HEK293 (cell line): ENCODE results near the gene KCNA5.
A peak's percentile ranks its signal among the peaks of the same experiment; 100 is the strongest.

Experiments used
- CTCF ChIA-PET: fragments of 350-600 bp; formaldehyde crosslinking; extraction: SDS; loops from one replicate; lab custom pipeline; 2021; ENCODE audit warnings: antibody characterized with exemption; lab: Yijun Ruan, JAX
- POLR2A ChIA-PET: fragments of 300-600 bp; formaldehyde crosslinking; extraction: SDS; loops from one replicate; lab custom pipeline; 2020; ENCODE audit warnings: antibody characterized with exemption, inconsistent platforms; lab: Yijun Ruan, JAX
- H3K27ac ChIP-seq: fragments of 200-500 bp; sonication (Bioruptor generic); 2 replicates; pipeline ENCODE4 v1.5.1; 2014; ENCODE audit warnings: low read depth, low read length, control low read depth, inconsistent platforms; ENCODE audit errors: extremely low read depth
- H3K36me3 ChIP-seq, 2 experiments: fragments of 200-500 bp in 1 of 2; sonication (Bioruptor generic) in 1 of 2; 1 replicate in 1 of 2; 2 replicates in 1 of 2; pipeline ENCODE4 v1.5.1; 2014 to 2017; ENCODE audit warnings: inconsistent platforms in 2 of 2, low read length in 2 of 2; ENCODE audit not compliant: control insufficient read depth in 2 of 2, insufficient read depth in 1 of 2
- H3K4me1 ChIP-seq: fragments of 200-500 bp; sonication (Bioruptor generic); 2 replicates; pipeline ENCODE4 v1.5.1; 2014; ENCODE audit warnings: mild to moderate bottlenecking, low read length, inconsistent platforms; ENCODE audit not compliant: control insufficient read depth, insufficient read depth
- H3K4me3 ChIP-seq: 2 replicates; pipeline ENCODE4 v1.5.1; 2011; ENCODE audit warnings: low read depth, mild to moderate bottlenecking, control low read depth, low read length, moderate library complexity
- H3K9me3 ChIP-seq: fragments of 200-500 bp; sonication (Bioruptor generic); 2 replicates; pipeline ENCODE4 v1.5.1; 2014; ENCODE audit warnings: low read depth, low read length, inconsistent platforms; ENCODE audit not compliant: control insufficient read depth, insufficient read depth
- MEIS1 ChIP-seq: sonication (generic); formaldehyde crosslinking; IDR thresholded peaks from 2 replicates; pipeline ENCODE4 v1.8.1; 2022; ENCODE audit warnings: missing genetic modification reagents, mild to moderate bottlenecking, borderline replicate concordance
- OVOL3 ChIP-seq: fragments of 450-650 bp; formaldehyde crosslinking; IDR thresholded peaks from 2 replicates; pipeline ENCODE4 v1.5.1; 2016; ENCODE audit warnings: missing biosample characterization, missing genetic modification characterization
- PRDM10 ChIP-seq: fragments of 450-650 bp; formaldehyde crosslinking; IDR thresholded peaks from 2 replicates; pipeline ENCODE4 v1.5.1; 2016; ENCODE audit warnings: missing biosample characterization, missing genetic modification characterization
- PRDM6 ChIP-seq: fragments of 450-650 bp; formaldehyde crosslinking; IDR thresholded peaks from 2 replicates; pipeline ENCODE4 v1.5.1; 2017; ENCODE audit warnings: missing biosample characterization, missing genetic modification characterization
- REST ChIP-seq: fragments of 450-650 bp; formaldehyde crosslinking; IDR thresholded peaks from 2 replicates; pipeline ENCODE4 v1.5.1; 2016; ENCODE audit warnings: missing biosample characterization, missing genetic modification characterization
- SCRT2 ChIP-seq: fragments of 450-650 bp; formaldehyde crosslinking; IDR thresholded peaks from 2 replicates; pipeline ENCODE4 v1.5.1; 2016; ENCODE audit warnings: missing biosample characterization, missing genetic modification characterization
- SP2 ChIP-seq: fragments of 450-650 bp; formaldehyde crosslinking; IDR thresholded peaks from 2 replicates; pipeline ENCODE4 v1.5.1; 2016; ENCODE audit warnings: missing biosample characterization, missing genetic modification characterization
- SP7 ChIP-seq: fragments of 450-650 bp; formaldehyde crosslinking; IDR thresholded peaks from 2 replicates; pipeline ENCODE4 v1.5.1; 2016; ENCODE audit warnings: missing biosample characterization, missing genetic modification characterization
- WT1 ChIP-seq: fragments of 450-650 bp; formaldehyde crosslinking; IDR thresholded peaks from 2 replicates; pipeline ENCODE4 v1.5.1; 2016; ENCODE audit warnings: missing biosample characterization, missing genetic modification characterization
- ZBTB20 ChIP-seq: fragments of 450-650 bp; formaldehyde crosslinking; IDR thresholded peaks from 2 replicates; pipeline ENCODE4 v1.5.1; 2016; ENCODE audit warnings: missing biosample characterization, missing genetic modification characterization
- ZBTB8A ChIP-seq: fragments of 450-650 bp; formaldehyde crosslinking; IDR thresholded peaks from 2 replicates; pipeline ENCODE4 v1.5.1; 2016; ENCODE audit warnings: missing biosample characterization, missing genetic modification characterization
- ZNF138 ChIP-seq: fragments of 450-650 bp; formaldehyde crosslinking; IDR thresholded peaks from 2 replicates; pipeline ENCODE4 v1.5.1; 2016; ENCODE audit warnings: missing biosample characterization, missing genetic modification characterization, borderline replicate concordance
- ZNF140 ChIP-seq: fragments of 450-650 bp; formaldehyde crosslinking; IDR thresholded peaks from 2 replicates; pipeline ENCODE4 v1.5.1; 2016; ENCODE audit warnings: missing biosample characterization, missing genetic modification characterization
- ZNF221 ChIP-seq: fragments of 450-650 bp; formaldehyde crosslinking; IDR thresholded peaks from 2 replicates; pipeline ENCODE4 v1.5.1; 2017; ENCODE audit warnings: missing biosample characterization, missing genetic modification characterization, borderline replicate concordance
- ZNF223 ChIP-seq: fragments of 450-650 bp; formaldehyde crosslinking; IDR thresholded peaks from 2 replicates; pipeline ENCODE4 v1.5.1; 2016; ENCODE audit warnings: missing biosample characterization, missing genetic modification characterization
- ZNF362 ChIP-seq: fragments of 450-650 bp; formaldehyde crosslinking; IDR thresholded peaks from 2 replicates; pipeline ENCODE4 v1.5.1; 2016; ENCODE audit warnings: missing biosample characterization, missing genetic modification characterization
- ZNF449 ChIP-seq: fragments of 450-650 bp; formaldehyde crosslinking; IDR thresholded peaks from 2 replicates; pipeline ENCODE4 v1.5.1; 2017; ENCODE audit warnings: missing biosample characterization, mild to moderate bottlenecking, missing genetic modification characterization, moderate library complexity
- ZNF549 ChIP-seq: fragments of 450-650 bp; IDR thresholded peaks from 2 replicates; pipeline ENCODE4 v1.5.1; 2018; ENCODE audit warnings: missing biosample characterization, missing genetic modification characterization, mild to moderate bottlenecking, inconsistent platforms, moderate library complexity
- ZNF558 ChIP-seq: fragments of 450-650 bp; formaldehyde crosslinking; IDR thresholded peaks from 2 replicates; pipeline ENCODE4 v1.5.1; 2016; ENCODE audit warnings: missing biosample characterization, missing genetic modification characterization
- ZNF580 ChIP-seq: fragments of 450-650 bp; formaldehyde crosslinking; IDR thresholded peaks from 2 replicates; pipeline ENCODE4 v1.5.1; 2016; ENCODE audit warnings: missing biosample characterization, missing genetic modification characterization
- ZNF596 ChIP-seq: fragments of 450-650 bp; IDR thresholded peaks from 2 replicates; pipeline ENCODE4 v1.5.0; 2018; ENCODE audit warnings: missing biosample characterization, mild to moderate bottlenecking, missing genetic modification characterization, moderate library complexity
- ZNF76 ChIP-seq: fragments of 450-650 bp; formaldehyde crosslinking; IDR thresholded peaks from 2 replicates; pipeline ENCODE4; 2016; ENCODE audit warnings: low read depth, missing biosample characterization, missing genetic modification characterization, borderline replicate concordance
- ZNF792 ChIP-seq: fragments of 450-650 bp; formaldehyde crosslinking; IDR thresholded peaks from 2 replicates; pipeline ENCODE4 v1.5.1; 2016; ENCODE audit warnings: missing biosample characterization, missing genetic modification characterization

Gene KCNA5

GRCh38 chr12:5076761-5077160 lies 33.1 kb downstream of the KCNA5 start:
- CTCF ChIA-PET, result interaction anchor here (0.9 to 11.7 kb wide), 3 partner anchors 13 to 220 kb away, joined by 3 to 203 read pairs (median 5); no protein-coding TSS in a partner anchor
- no peak overlapping the region for H3K27ac ChIP-seq
- H3K4me3 ChIP-seq, result no peak overlapping the region
- TF ChIP-seq ZNF580 (tag by site-specific recombination), result no peak
- no peak for TF ChIP-seq ZNF792 (tag by site-specific recombination)
- no peak for TF ChIP-seq SP2
- no peak for TF ChIP-seq SP7 (tag by site-specific recombination)
- no peak for TF ChIP-seq ZNF449
- TF ChIP-seq ZNF596, result no peak
- no peak for TF ChIP-seq ZNF140 (tag by site-specific recombination)
- no peak for TF ChIP-seq SCRT2 (tag by site-specific recombination)
- no peak for TF ChIP-seq REST (tag by site-specific recombination)
- no peak for TF ChIP-seq ZNF558
- TF ChIP-seq ZNF221 (tag by site-specific recombination), result no peak
- no peak for TF ChIP-seq PRDM10 (tag by site-specific recombination)
- TF ChIP-seq ZNF223, result no peak
- TF ChIP-seq ZNF76 (tag by site-specific recombination), result no peak
- POLR2A ChIA-PET, result no interaction called here
- no peaks in the 10 kb centered on the region for H3K36me3 ChIP-seq
- no peaks in the 10 kb centered on the region for H3K9me3 ChIP-seq
- peaks cover 9% of the 10 kb centered on the region; the same call in 1 of the 2 replicates for H3K4me1 ChIP-seq

GRCh38 chr12:5078423-5078822 lies 34.7 kb downstream of the KCNA5 start:
- ChIA-PET CTCF (interaction anchor here (1.5 to 11.7 kb wide), 4 partner anchors 9 to 221 kb away, joined by 3 to 203 read pairs (median 10); no protein-coding TSS in a partner anchor), POLR2A (no interaction called here)
- Histone ChIP-seq H3K4me1 (peaks cover 9% of the 10 kb centered on the region; the same call in 1 of the 2 replicates), H3K27ac (no peak overlapping the region; the same call in 1 of the 2 replicates), H3K9me3 (no peaks in the 10 kb centered on the region), H3K36me3 (no peaks in the 10 kb centered on the region), H3K4me3 (no peak overlapping the region)
- TF ChIP-seq WT1 (tag by site-specific recombination) (0 out of 2 replicates have a peak, but pooled peaks have one; percentile 19), OVOL3 (no peak), ZNF362 (tag by site-specific recombination) (no peak), MEIS1 (peak; percentile 69; the same call in 1 of the 2 replicates), ZNF549 (tag by site-specific recombination) (no peak), ZBTB20 (tag by site-specific recombination) (peak; percentile 79), PRDM6 (tag by site-specific recombination) (no peak), ZNF558 (no peak), ZBTB8A (tag by site-specific recombination) (peak; percentile 34; the same call in 1 of the 2 replicates), ZNF138 (tag by site-specific recombination) (no peak)
